Hematopoietic multipotent progenitor cell treated with erythropoietin and hydrocortisone succinate and interleukin-3 and kit ligand, for 17 days (in vitro differentiated cells): ENCODE measurements around the gene CACNB1.

Experiments used
- DNase-seq: peaks from one replicate; pipeline ENCODE4 v3.0.0-alpha.2; 2015; ENCODE audit warnings: low spot score

CACNB1 gene

GRCh38 chr17:39197380-39198185 is at the start of gene CACNB1:
CACNB1 (minus strand) TSS chr17:39197669; CDS start chr17:39197495, 174 bp downstream.
- DNase-seq, result no peak

- no peak for DNase-seq
Measured at GRCh38 chr17:39246274-39246673, 48.8 kb upstream of the CACNB1 start.

GRCh38 chr17:39244600-39245570 is 47.4 kb upstream of the CACNB1 start:
- peak; percentile 87 for DNase-seq

GRCh38 chr17:39244016-39244599 is 46.6 kb upstream of the CACNB1 start:
- no peak for DNase-seq

- DNase-seq, result no peak
Measured at GRCh38 chr17:39243155-39243554, 45.7 kb upstream of the CACNB1 start.

GRCh38 chr17:39240631-39241030 is 43.2 kb upstream of the CACNB1 start:
- DNase-seq, result no peak

GRCh38 chr17:39239640-39240314 is 42.3 kb upstream of the CACNB1 start:
- peak; percentile 17 for DNase-seq

- DNase-seq, result no peak
Measured at GRCh38 chr17:39238311-39238972, 41.0 kb upstream of the CACNB1 start.

GRCh38 chr17:39237586-39237985 is 40.1 kb upstream of the CACNB1 start:
- no peak for DNase-seq

- DNase-seq, result no peak
Measured at GRCh38 chr17:39236981-39237441, 39.5 kb upstream of the CACNB1 start.

- no peak for DNase-seq
Measured at GRCh38 chr17:39236450-39236927, 39.0 kb upstream of the CACNB1 start.

GRCh38 chr17:39235555-39236449 is 38.3 kb upstream of the CACNB1 start:
- DNase-seq, result peak; percentile 38

- DNase-seq, result no peak
Measured at GRCh38 chr17:39231591-39232551, 34.4 kb upstream of the CACNB1 start.

GRCh38 chr17:39231091-39231561 is 33.7 kb upstream of the CACNB1 start:
- no peak for DNase-seq

- no peak for DNase-seq
Measured at GRCh38 chr17:39230361-39230760, 32.9 kb upstream of the CACNB1 start.

GRCh38 chr17:39229274-39229913 is 31.9 kb upstream of the CACNB1 start:
- DNase-seq, result no peak

GRCh38 chr17:39227364-39227919 is 30.0 kb upstream of the CACNB1 start:
- DNase-seq, result no peak
